GM21723 (cell line): ENCODE data around the gene ITPKC.
A peak's percentile ranks its signal among the peaks of the same experiment; 100 is the strongest.

Experiments used
- ATAC-seq: cut with Tn5 transposase; IDR thresholded peaks from one replicate; pipeline ENCODE4 v1.9.1; 2021; ENCODE audit warnings: mild to moderate bottlenecking, moderate library complexity; ENCODE audit not compliant: unreplicated experiment

Gene ITPKC

GRCh38 chr19:40690050-40690692 lies 26.7 kb upstream of the ITPKC start, which contains the start of gene NUMBL:
Gene NUMBL, minus strand, starts transcription at chr19:40690651. Its CDS starts 168 bp downstream, at chr19:40690483.
- ATAC-seq, result peak; percentile 20

- ATAC-seq, result peak; percentile 48
Measured at GRCh38 chr19:40690693-40691420, 26.1 kb upstream of the ITPKC start.

GRCh38 chr19:40691421-40692211 lies 25.3 kb upstream of the ITPKC start:
- ATAC-seq, result no peak

GRCh38 chr19:40692212-40692551 lies 24.7 kb upstream of the ITPKC start:
- no peak for ATAC-seq

GRCh38 chr19:40693150-40693788 lies 23.6 kb upstream of the ITPKC start:
- ATAC-seq, result no peak

GRCh38 chr19:40693896-40694295 lies 23.0 kb upstream of the ITPKC start:
- ATAC-seq, result no peak

GRCh38 chr19:40695881-40696280 lies 21.0 kb upstream of the ITPKC start:
- ATAC-seq, result no peak

- no peak for ATAC-seq
Measured at GRCh38 chr19:40697007-40697406, 19.9 kb upstream of the ITPKC start.

GRCh38 chr19:40700083-40700482 lies 16.8 kb upstream of the ITPKC start:
- ATAC-seq, result no peak

- ATAC-seq, result no peak
Measured at GRCh38 chr19:40701758-40702157, 15.2 kb upstream of the ITPKC start.

GRCh38 chr19:40702337-40703012 lies 14.4 kb upstream of the ITPKC start:
- ATAC-seq, result no peak

GRCh38 chr19:40703029-40703755 lies 13.7 kb upstream of the ITPKC start:
- no peak for ATAC-seq

- ATAC-seq, result no peak
Measured at GRCh38 chr19:40704491-40705361, 12.2 kb upstream of the ITPKC start.

GRCh38 chr19:40705362-40705651 lies 11.6 kb upstream of the ITPKC start:
- ATAC-seq, result no peak

GRCh38 chr19:40705950-40706619 lies 10.8 kb upstream of the ITPKC start:
- no peak for ATAC-seq

- no peak for ATAC-seq
Measured at GRCh38 chr19:40707615-40708014, 9.3 kb upstream of the ITPKC start.

GRCh38 chr19:40709817-40710216 lies 7.1 kb upstream of the ITPKC start:
- ATAC-seq, result no peak

- no peak for ATAC-seq
Measured at GRCh38 chr19:40713939-40714338, 3.0 kb upstream of the ITPKC start.
